EL (cell line): ENCODE measurements around the gene WDR55.
"Not testable (repeated sequence)": the region's sequence is repeated elsewhere in the genome, so short reads cannot be mapped to it uniquely, and the experiment has no call there.

Source experiments
- DNase-seq: peaks from one replicate; pipeline ENCODE4 v3.0.0-alpha.2; 2016

WDR55 gene

GRCh38 chr5:140658870-140659269 is 5.8 kb upstream of the WDR55 start:
- DNase-seq = no peak

- not testable (repeated sequence) for DNase-seq
Observed at GRCh38 chr5:140660371-140660770, 4.3 kb upstream of the WDR55 start.

- DNase-seq = no peak
Observed at GRCh38 chr5:140664030-140664358, 710 bp upstream of the WDR55 start.

- not testable (repeated sequence) for DNase-seq
Observed at GRCh38 chr5:140671035-140671434, 6.3 kb downstream of the WDR55 start.

- DNase-seq = no peak
Observed at GRCh38 chr5:140671472-140672125, 6.9 kb downstream of the WDR55 start.

- peak; percentile 43 for DNase-seq
Observed at GRCh38 chr5:140672455-140673186, 7.9 kb downstream of the WDR55 start.

- no peak for DNase-seq
Observed at GRCh38 chr5:140673187-140673976, 8.7 kb downstream of the WDR55 start, which contains the start of gene DND1. DND1 (minus strand) TSS chr5:140673576; CDS start chr5:140673542, 34 bp downstream.

GRCh38 chr5:140674211-140674610 is 9.5 kb downstream of the WDR55 start:
- no peak for DNase-seq

- DNase-seq = no peak
Observed at GRCh38 chr5:140674629-140675028, 9.9 kb downstream of the WDR55 start.

- no peak for DNase-seq
Observed at GRCh38 chr5:140677947-140678346, 13.2 kb downstream of the WDR55 start.

- DNase-seq = no peak
Observed at GRCh38 chr5:140678993-140679392, 14.3 kb downstream of the WDR55 start.

- no peak for DNase-seq
Observed at GRCh38 chr5:140690376-140690932, 25.8 kb downstream of the WDR55 start.

- DNase-seq = peak; percentile 97
Observed at GRCh38 chr5:140690941-140691924, 26.5 kb downstream of the WDR55 start, which contains the start of the genes HARS1 and HARS2. HARS1 (minus strand) TSS chr5:140691370; CDS start chr5:140691304, 66 bp downstream. HARS2 (plus strand) TSS chr5:140691455; CDS start chr5:140691649, 194 bp downstream.

- no peak for DNase-seq
Observed at GRCh38 chr5:140694276-140694675, 29.6 kb downstream of the WDR55 start.

- no peak for DNase-seq
Observed at GRCh38 chr5:140696891-140697492, 32.3 kb downstream of the WDR55 start.

GRCh38 chr5:140700177-140701144 is 35.8 kb downstream of the WDR55 start, which contains the start of gene ZMAT2:
ZMAT2 (plus strand) TSS chr5:140700447; CDS start chr5:140700461, 14 bp downstream.
- DNase-seq = peak; percentile 98

- no peak for DNase-seq
Observed at GRCh38 chr5:140707812-140708211, 43.1 kb downstream of the WDR55 start.

GRCh38 chr5:140708787-140709186 is 44.1 kb downstream of the WDR55 start:
- not testable (repeated sequence) for DNase-seq

GRCh38 chr5:140710899-140711552 is 46.3 kb downstream of the WDR55 start:
- DNase-seq = peak; percentile 99
